Liver (tissue), 9 donors: ENCODE data around the gene PTPRD. TPM values are rescaled to one million over a fixed set of nuclear protein-coding genes. Genes with fewer than 3 reads are reported as not detected.

ENCODE experiments used
- DNase-seq: peaks from one replicate; pipeline ENCODE4 v3.0.0-alpha.2; 2017; ENCODE audit warnings: low spot score
- H3K27ac ChIP-seq, 2 donors: one replicate each; pipeline ENCODE4 v1.7.0; 2013; ENCODE audit warnings: inconsistent platforms in 2 of 2, low read length in 2 of 2, control low read depth in 1 of 2, low read depth in 1 of 2, mild to moderate bottlenecking in 1 of 2
- H3K27me3 ChIP-seq, 4 donors: one replicate each; pipeline versions ENCODE4 v1.6.1 to v1.7.0; 2013; ENCODE audit warnings: low read length in 3 of 4, inconsistent platforms in 1 of 4, mild to moderate bottlenecking in 1 of 4, moderate library complexity in 1 of 4; ENCODE audit not compliant: control insufficient read depth in 4 of 4, insufficient read depth in 4 of 4
- H3K36me3 ChIP-seq, 4 donors: one replicate each; pipeline versions ENCODE4 v1.6.1 to v1.7.0; 2013; ENCODE audit warnings: low read length in 3 of 4, mild to moderate bottlenecking in 3 of 4, low read depth in 1 of 4, moderate library complexity in 1 of 4; ENCODE audit not compliant: control insufficient read depth in 4 of 4, insufficient read depth in 3 of 4
- H3K4me1 ChIP-seq, 4 donors: one replicate each; pipeline versions ENCODE4 v1.6.1 to v1.7.0; 2013; ENCODE audit warnings: low read length in 3 of 4, mild to moderate bottlenecking in 3 of 4, moderate library complexity in 1 of 4; ENCODE audit not compliant: control insufficient read depth in 4 of 4, insufficient read depth in 4 of 4
- H3K4me3 ChIP-seq, 3 donors: one replicate each; pipeline versions ENCODE4 v1.6.1 to v1.7.0; 2013; ENCODE audit warnings: low read length in 3 of 3, control low read depth in 1 of 3, low read depth in 1 of 3, mild to moderate bottlenecking in 1 of 3
- H3K9ac ChIP-seq, 2 donors: one replicate each; pipeline ENCODE4 v1.7.0; 2013; ENCODE audit warnings: low read length in 2 of 2, mild to moderate bottlenecking in 2 of 2, moderate library complexity in 2 of 2, control low read depth in 1 of 2, low read depth in 1 of 2
- H3K9me3 ChIP-seq, 4 donors: one replicate each; pipeline versions ENCODE4 v1.6.1 to v1.7.0; 2013; ENCODE audit warnings: low read length in 3 of 4; ENCODE audit not compliant: control insufficient read depth in 4 of 4
- EGR1 ChIP-seq, 2 donors: IDR thresholded peaks; 2 replicates each; pipeline ENCODE4 v1.6.1; 2016 to 2018; ENCODE audit warnings: antibody characterized with exemption in 2 of 2, low read depth in 2 of 2
- FOXA1 ChIP-seq: IDR thresholded peaks from 2 replicates; pipeline ENCODE4 v1.6.1; 2016; ENCODE audit warnings: antibody characterized with exemption
- GABPA ChIP-seq, 2 donors: IDR thresholded peaks in 1 of 2; conservative IDR thresholded peaks in 1 of 2; 2 replicates each; pipeline ENCODE4 v1.6.1; 2016; ENCODE audit warnings: antibody characterized with exemption in 2 of 2, mild to moderate bottlenecking in 1 of 2, moderate library complexity in 1 of 2
- HNF4A ChIP-seq, 2 donors: conservative IDR thresholded peaks; 2 replicates each; pipeline ENCODE4 v1.6.1; 2016; ENCODE audit warnings: antibody characterized with exemption in 2 of 2, mild to moderate bottlenecking in 2 of 2
- HNF4G ChIP-seq: IDR thresholded peaks from 2 replicates; pipeline ENCODE4 v1.6.1; 2016; ENCODE audit warnings: antibody characterized with exemption
- JUND ChIP-seq, 2 donors: IDR thresholded peaks; 2 replicates each; pipeline ENCODE4 v1.6.1; 2016; ENCODE audit warnings: antibody characterized with exemption in 2 of 2
- NR2F2 ChIP-seq: IDR thresholded peaks from 2 replicates; pipeline ENCODE4 v1.6.1; 2016; ENCODE audit warnings: antibody characterized with exemption
- RAD21 ChIP-seq, 2 donors: IDR thresholded peaks; 2 replicates each; pipeline ENCODE4 v1.6.1; 2016; ENCODE audit warnings: antibody characterized with exemption in 2 of 2, mild to moderate bottlenecking in 2 of 2
- RXRA ChIP-seq, 2 donors: IDR thresholded peaks; 2 replicates each; pipeline ENCODE4 v1.6.1; 2017 to 2018; ENCODE audit warnings: antibody characterized with exemption in 2 of 2, mild to moderate bottlenecking in 1 of 2
- SP1 ChIP-seq: IDR thresholded peaks from 2 replicates; pipeline ENCODE4 v1.6.1; 2018; ENCODE audit warnings: antibody characterized with exemption, mild to moderate bottlenecking
- TAF1 ChIP-seq: conservative IDR thresholded peaks from 2 replicates; pipeline ENCODE4 v1.6.1; 2016; ENCODE audit warnings: antibody characterized with exemption, mild to moderate bottlenecking
- YY1 ChIP-seq: IDR thresholded peaks from 2 replicates; pipeline ENCODE4 v1.6.1; 2016; ENCODE audit warnings: antibody characterized with exemption, mild to moderate bottlenecking
- WGBS: extraction: QIAGEN DNeasy Blood & Tissue Kit; methylation state at CpG from one replicate; pipeline ENCODE4 v1.1.7; 2013; 5-methylcytosine and 5-hydroxymethylcytosine counted together
- polyA plus RNA-seq, 2 donors: library from polyadenylated mRNA; stranded (reverse) in 1 of 2; unstranded in 1 of 2; fragments of 200-250 nt in 1 of 2; fragments of >200 nt in 1 of 2; fragmentation: Nextera tagmentation in 1 of 2; extraction: Ambion mirVana in 1 of 2; gene quantifications; one replicate each; pipeline versions ENCODE4 v1.2.1 to v1.2.3, GENCODE V29; 2013 to 2015
- total RNA-seq, 2 donors: library from RNA; depleted of rRNA; stranded (reverse); fragments of >200 nt; gene quantifications; one replicate each; pipeline ENCODE4 v1.2.3, GENCODE V29; 2014
- TF ChIP-seq, protein P1 (sequence below): IDR thresholded peaks from 2 replicates; pipeline ENCODE4 v1.6.1; 2016; ENCODE audit warnings: antibody characterized with exemption
- TF ChIP-seq, protein P2 (sequence below): fragments of 150-350 bp; IDR thresholded peaks from 2 replicates; pipeline ENCODE4 v1.5.1; 2017; ENCODE audit warnings: improper control_type of control experiment, low read depth, low read length; ENCODE audit not compliant: missing input control
- TF ChIP-seq, protein P3 (sequence below): IDR thresholded peaks from 2 replicates; pipeline ENCODE4 v1.6.1; 2016; ENCODE audit warnings: antibody characterized with exemption
- TF ChIP-seq, protein P4 (sequence below): IDR thresholded peaks from 2 replicates; pipeline ENCODE4 v1.6.1; 2016; ENCODE audit warnings: antibody characterized with exemption
- TF ChIP-seq, protein P5 (sequence below): IDR thresholded peaks from 2 replicates; pipeline ENCODE4 v1.6.1; 2016; ENCODE audit warnings: antibody characterized with exemption, mild to moderate bottlenecking
- donor health status: healthy.
- donor health status: healthy.
- donor health status: healthy.
- donor health status: healthy.
- donor health status: healthy.

Gene PTPRD
- total and polyA plus RNA-seq, 4 donors, result 0.78 to 34.2 (median 4.7) TPM

DNA sequence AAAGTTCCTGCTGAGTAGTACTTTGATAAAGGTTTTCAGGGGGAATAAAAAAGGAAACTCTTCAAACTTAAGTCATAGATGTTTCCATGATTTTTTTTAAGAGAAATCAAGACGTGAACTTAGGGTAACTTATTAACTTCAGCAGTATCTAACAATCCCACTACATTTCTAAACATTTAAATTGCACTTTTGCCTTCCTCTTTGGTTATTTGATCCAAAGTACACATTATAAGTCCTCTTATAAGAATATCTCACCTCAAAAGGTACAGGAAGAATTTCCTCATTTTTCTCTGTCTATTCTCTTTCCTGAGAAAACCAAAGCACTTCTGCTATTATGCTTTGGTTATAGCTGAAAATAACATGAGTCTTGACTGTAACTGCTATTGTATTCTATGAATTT lies 7.9 kb downstream of the PTPRD start:
- Histone ChIP-seq H3K36me3 (no peaks in the 10 kb centered on the region), H3K4me3 (no peak overlapping the region), H3K9ac (no peak overlapping the region), H3K27me3 (no peaks in the 10 kb centered on the region), H3K9me3 (no peaks in the 10 kb centered on the region), H3K4me1 (no peaks in the 10 kb centered on the region), H3K27ac (no peak overlapping the region)
- WGBS, result 18% methylated on average over 1 of the region's 1 CpG
- DNase-seq, result no peak
- no peak for TF ChIP-seq EGR1 (IDR thresholded peaks at IDR 0.05; ENCODE audit: low read depth in 2 of 2)
- TF ChIP-seq RAD21 (IDR thresholded peaks at IDR 0.05), result no peak
- no peak for TF ChIP-seq JUND (IDR thresholded peaks at IDR 0.05)
- no peak for TF ChIP-seq YY1
- TF ChIP-seq GABPA (IDR thresholded peaks at IDR 0.05 in 1 of 2, conservative IDR thresholded peaks at IDR 0.05 in 1 of 2), result no peak

DNA sequence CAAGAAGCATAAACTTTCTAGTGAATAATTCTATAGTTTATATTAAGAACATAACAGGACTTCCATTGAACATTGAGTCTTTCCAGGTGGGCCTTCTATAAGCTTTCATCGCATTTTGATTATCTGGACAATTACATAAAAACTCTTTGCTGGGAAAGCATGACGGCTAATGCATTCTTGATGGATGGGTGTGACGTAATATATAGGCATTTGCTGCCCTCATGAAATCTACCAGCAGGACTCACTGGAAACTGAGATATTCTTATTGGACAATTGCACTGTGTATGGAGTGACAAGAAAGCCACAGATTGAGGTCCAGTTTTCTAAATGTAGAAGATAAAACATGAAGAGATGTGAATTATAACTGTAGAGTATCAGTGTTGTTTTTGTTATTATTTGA lies 15.0 kb downstream of the PTPRD start:
- WGBS, result 72% methylated on average over 3 of the region's 3 CpGs
- H3K4me3 ChIP-seq, result no peak overlapping the region

More for the DNA sequence above, 15.0 kb downstream of the PTPRD start:
- no peaks in the 10 kb centered on the region for H3K4me1 ChIP-seq
- no peaks in the 10 kb centered on the region for H3K36me3 ChIP-seq
- no peaks in the 10 kb centered on the region for H3K27me3 ChIP-seq
- H3K27ac ChIP-seq, result no peak overlapping the region
- H3K9me3 ChIP-seq, result no peaks in the 10 kb centered on the region
- TF ChIP-seq JUND (IDR thresholded peaks at IDR 0.05) (no peak), HNF4A (conservative IDR thresholded peaks at IDR 0.05) (no peak), YY1 (no peak), TAF1 (no peak), GABPA (IDR thresholded peaks at IDR 0.05 in 1 of 2, conservative IDR thresholded peaks at IDR 0.05 in 1 of 2) (no peak), FOXA1 (no peak), HNF4G (no peak), RXRA (IDR thresholded peaks at IDR 0.05) (no peak), NR2F2 (no peak), SP1 (no peak), EGR1 (IDR thresholded peaks at IDR 0.05; ENCODE audit: low read depth in 2 of 2) (no peak)
- TF ChIP-seq, protein P1, sequence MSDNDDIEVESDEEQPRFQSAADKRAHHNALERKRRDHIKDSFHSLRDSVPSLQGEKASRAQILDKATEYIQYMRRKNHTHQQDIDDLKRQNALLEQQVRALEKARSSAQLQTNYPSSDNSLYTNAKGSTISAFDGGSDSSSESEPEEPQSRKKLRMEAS, result no peak
- TF ChIP-seq, protein P2, sequence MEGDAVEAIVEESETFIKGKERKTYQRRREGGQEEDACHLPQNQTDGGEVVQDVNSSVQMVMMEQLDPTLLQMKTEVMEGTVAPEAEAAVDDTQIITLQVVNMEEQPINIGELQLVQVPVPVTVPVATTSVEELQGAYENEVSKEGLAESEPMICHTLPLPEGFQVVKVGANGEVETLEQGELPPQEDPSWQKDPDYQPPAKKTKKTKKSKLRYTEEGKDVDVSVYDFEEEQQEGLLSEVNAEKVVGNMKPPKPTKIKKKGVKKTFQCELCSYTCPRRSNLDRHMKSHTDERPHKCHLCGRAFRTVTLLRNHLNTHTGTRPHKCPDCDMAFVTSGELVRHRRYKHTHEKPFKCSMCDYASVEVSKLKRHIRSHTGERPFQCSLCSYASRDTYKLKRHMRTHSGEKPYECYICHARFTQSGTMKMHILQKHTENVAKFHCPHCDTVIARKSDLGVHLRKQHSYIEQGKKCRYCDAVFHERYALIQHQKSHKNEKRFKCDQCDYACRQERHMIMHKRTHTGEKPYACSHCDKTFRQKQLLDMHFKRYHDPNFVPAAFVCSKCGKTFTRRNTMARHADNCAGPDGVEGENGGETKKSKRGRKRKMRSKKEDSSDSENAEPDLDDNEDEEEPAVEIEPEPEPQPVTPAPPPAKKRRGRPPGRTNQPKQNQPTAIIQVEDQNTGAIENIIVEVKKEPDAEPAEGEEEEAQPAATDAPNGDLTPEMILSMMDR, result no peak
- TF ChIP-seq, protein P3, sequence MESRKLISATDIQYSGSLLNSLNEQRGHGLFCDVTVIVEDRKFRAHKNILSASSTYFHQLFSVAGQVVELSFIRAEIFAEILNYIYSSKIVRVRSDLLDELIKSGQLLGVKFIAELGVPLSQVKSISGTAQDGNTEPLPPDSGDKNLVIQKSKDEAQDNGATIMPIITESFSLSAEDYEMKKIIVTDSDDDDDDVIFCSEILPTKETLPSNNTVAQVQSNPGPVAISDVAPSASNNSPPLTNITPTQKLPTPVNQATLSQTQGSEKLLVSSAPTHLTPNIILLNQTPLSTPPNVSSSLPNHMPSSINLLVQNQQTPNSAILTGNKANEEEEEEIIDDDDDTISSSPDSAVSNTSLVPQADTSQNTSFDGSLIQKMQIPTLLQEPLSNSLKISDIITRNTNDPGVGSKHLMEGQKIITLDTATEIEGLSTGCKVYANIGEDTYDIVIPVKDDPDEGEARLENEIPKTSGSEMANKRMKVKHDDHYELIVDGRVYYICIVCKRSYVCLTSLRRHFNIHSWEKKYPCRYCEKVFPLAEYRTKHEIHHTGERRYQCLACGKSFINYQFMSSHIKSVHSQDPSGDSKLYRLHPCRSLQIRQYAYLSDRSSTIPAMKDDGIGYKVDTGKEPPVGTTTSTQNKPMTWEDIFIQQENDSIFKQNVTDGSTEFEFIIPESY, result no peak
- TF ChIP-seq, protein P4, sequence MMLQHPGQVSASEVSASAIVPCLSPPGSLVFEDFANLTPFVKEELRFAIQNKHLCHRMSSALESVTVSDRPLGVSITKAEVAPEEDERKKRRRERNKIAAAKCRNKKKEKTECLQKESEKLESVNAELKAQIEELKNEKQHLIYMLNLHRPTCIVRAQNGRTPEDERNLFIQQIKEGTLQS, result no peak
- TF ChIP-seq, protein P5, sequence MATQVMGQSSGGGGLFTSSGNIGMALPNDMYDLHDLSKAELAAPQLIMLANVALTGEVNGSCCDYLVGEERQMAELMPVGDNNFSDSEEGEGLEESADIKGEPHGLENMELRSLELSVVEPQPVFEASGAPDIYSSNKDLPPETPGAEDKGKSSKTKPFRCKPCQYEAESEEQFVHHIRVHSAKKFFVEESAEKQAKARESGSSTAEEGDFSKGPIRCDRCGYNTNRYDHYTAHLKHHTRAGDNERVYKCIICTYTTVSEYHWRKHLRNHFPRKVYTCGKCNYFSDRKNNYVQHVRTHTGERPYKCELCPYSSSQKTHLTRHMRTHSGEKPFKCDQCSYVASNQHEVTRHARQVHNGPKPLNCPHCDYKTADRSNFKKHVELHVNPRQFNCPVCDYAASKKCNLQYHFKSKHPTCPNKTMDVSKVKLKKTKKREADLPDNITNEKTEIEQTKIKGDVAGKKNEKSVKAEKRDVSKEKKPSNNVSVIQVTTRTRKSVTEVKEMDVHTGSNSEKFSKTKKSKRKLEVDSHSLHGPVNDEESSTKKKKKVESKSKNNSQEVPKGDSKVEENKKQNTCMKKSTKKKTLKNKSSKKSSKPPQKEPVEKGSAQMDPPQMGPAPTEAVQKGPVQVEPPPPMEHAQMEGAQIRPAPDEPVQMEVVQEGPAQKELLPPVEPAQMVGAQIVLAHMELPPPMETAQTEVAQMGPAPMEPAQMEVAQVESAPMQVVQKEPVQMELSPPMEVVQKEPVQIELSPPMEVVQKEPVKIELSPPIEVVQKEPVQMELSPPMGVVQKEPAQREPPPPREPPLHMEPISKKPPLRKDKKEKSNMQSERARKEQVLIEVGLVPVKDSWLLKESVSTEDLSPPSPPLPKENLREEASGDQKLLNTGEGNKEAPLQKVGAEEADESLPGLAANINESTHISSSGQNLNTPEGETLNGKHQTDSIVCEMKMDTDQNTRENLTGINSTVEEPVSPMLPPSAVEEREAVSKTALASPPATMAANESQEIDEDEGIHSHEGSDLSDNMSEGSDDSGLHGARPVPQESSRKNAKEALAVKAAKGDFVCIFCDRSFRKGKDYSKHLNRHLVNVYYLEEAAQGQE, result no peak
- H3K9ac ChIP-seq, result no peak overlapping the region
- no peak for DNase-seq
